ENCODE data around the gene MED31. TPM values are rescaled to one million over a fixed set of nuclear protein-coding genes. Genes with fewer than 3 reads are reported as not detected.
A peak's percentile ranks its signal among the peaks of the same experiment; 100 is the strongest.
"Not testable (repeated sequence)": the region's sequence is repeated elsewhere in the genome, so short reads cannot be mapped to it uniquely, and the experiment has no call there.

MED31 gene
- polyA plus RNA-seq, 4 donors, result 7.6 to 13.7 (median 10.4) TPM

- not testable (repeated sequence) for H3K36me3 ChIP-seq (ENCODE audit: control insufficient read depth in 3 of 3, insufficient read depth in 2 of 3, low read depth in 1 of 3, low read length in 3 of 3); DNase-seq
- WGBS, 3 donors, result 49 to 62% (median 58%) methylated on average over 6 of the region's 6 CpGs
Observed at GRCh38 chr17:6691958-6692357, 40.6 kb upstream of the MED31 start.

DNA sequence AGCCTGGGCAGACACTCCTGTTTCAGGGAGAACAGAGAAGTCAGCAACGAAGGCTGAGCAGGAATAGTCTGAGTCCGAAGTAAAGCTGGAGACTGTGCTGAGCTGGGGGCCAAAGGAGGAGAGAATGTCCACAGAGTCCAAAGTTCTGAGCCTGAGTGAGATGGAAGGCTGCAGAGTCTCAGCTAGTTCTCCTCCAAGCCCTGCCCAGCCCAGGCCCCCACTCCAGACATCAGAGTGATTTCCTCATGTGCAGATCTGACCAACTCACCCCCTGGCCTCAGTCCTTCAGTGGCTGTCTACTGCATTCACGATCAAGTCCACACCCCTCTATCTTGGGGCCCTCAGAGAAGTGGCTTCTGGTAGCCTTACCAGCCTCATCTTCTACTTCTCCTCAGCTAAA, 40.1 kb upstream of the MED31 start:
- Histone ChIP-seq H3K27ac (ENCODE audit: low read depth in 1 of 3, low read length in 2 of 3) (peak overlapping the region in 1 of 3 donors; percentile 47), H3K27me3 (ENCODE audit: control insufficient read depth in 3 of 3, insufficient read depth in 3 of 3, low read length in 3 of 3) (peaks cover 0 to 2% (median 0%) of the 10 kb centered on the region in 3 donors), H3K36me3 (ENCODE audit: control insufficient read depth in 3 of 3, insufficient read depth in 2 of 3, low read depth in 1 of 3, low read length in 3 of 3) (no peaks in the 10 kb centered on the region), H3K4me1 (ENCODE audit: control insufficient read depth in 3 of 3, insufficient read depth in 2 of 3, low read depth in 1 of 3, low read length in 2 of 3) (peaks cover 0 to 6% (median 0%) of the 10 kb centered on the region in 3 donors), H3K9me3 (ENCODE audit: control insufficient read depth in 2 of 2, insufficient read depth in 1 of 2, low read depth in 1 of 2, low read length in 1 of 2) (no peaks in the 10 kb centered on the region), H3K4me3 (ENCODE audit: low read depth in 1 of 3, low read length in 3 of 3) (no peak overlapping the region)
- DNase-seq, result peak in 1 of 2 donors; percentile 65
- no peak for FAIRE-seq
- 38 to 68% (median 40%) methylated on average over 3 of the region's 3 CpGs for WGBS, 3 donors

More at GRCh38 chr17:6691958-6692357, 40.6 kb upstream of the MED31 start:
- H3K27me3 ChIP-seq (ENCODE audit: control insufficient read depth in 3 of 3, insufficient read depth in 3 of 3, low read length in 3 of 3); H3K9me3 ChIP-seq (ENCODE audit: control insufficient read depth in 2 of 2, insufficient read depth in 1 of 2, low read depth in 1 of 2, low read length in 1 of 2); H3K4me1 ChIP-seq (ENCODE audit: control insufficient read depth in 3 of 3, insufficient read depth in 2 of 3, low read depth in 1 of 3, low read length in 2 of 3); FAIRE-seq; H3K4me3 ChIP-seq (ENCODE audit: low read depth in 1 of 3, low read length in 3 of 3): not testable (repeated sequence)
- peak overlapping the region in 1 of 3 donors; percentile 47 for H3K27ac ChIP-seq (ENCODE audit: low read depth in 1 of 3, low read length in 2 of 3)

DNA sequence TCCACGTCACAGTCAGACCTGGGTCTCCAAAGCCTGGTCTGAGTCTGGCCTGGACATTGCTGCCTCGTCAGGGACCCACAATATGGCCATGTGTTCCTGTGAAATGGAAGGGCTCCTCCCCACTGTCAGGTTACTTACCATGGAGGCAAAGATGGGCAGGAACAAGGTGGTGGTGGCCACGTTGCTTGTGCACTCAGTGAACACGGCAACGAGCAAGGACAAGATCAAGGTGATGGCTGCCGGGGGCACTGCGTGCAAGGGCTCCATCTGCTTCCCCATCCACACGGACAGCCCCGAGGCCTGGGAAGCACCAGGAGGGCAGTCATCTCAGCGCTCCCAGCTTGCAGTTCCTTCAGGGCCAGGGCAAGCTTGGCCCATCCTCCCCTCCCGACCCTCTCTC, 39.2 kb upstream of the MED31 start:
- H3K27me3 ChIP-seq (ENCODE audit: control insufficient read depth in 3 of 3, insufficient read depth in 3 of 3, low read length in 3 of 3), result peaks cover 0 to 2% (median 0%) of the 10 kb centered on the region in 3 donors
- H3K36me3 ChIP-seq (ENCODE audit: control insufficient read depth in 3 of 3, insufficient read depth in 2 of 3, low read depth in 1 of 3, low read length in 3 of 3), result no peaks in the 10 kb centered on the region
- no peak for DNase-seq
- peaks cover 0 to 6% (median 0%) of the 10 kb centered on the region in 3 donors for H3K4me1 ChIP-seq (ENCODE audit: control insufficient read depth in 3 of 3, insufficient read depth in 2 of 3, low read depth in 1 of 3, low read length in 2 of 3)
- H3K9me3 ChIP-seq (ENCODE audit: control insufficient read depth in 2 of 2, insufficient read depth in 1 of 2, low read depth in 1 of 2, low read length in 1 of 2), result no peaks in the 10 kb centered on the region
- no peak for FAIRE-seq
- 84 to 88% (median 85%) methylated on average over 10 to 11 of the region's 11 CpGs for WGBS, 3 donors
- no peak overlapping the region for H3K27ac ChIP-seq (ENCODE audit: low read depth in 1 of 3, low read length in 2 of 3)
- no peak overlapping the region for H3K4me3 ChIP-seq (ENCODE audit: low read depth in 1 of 3, low read length in 3 of 3)

DNA sequence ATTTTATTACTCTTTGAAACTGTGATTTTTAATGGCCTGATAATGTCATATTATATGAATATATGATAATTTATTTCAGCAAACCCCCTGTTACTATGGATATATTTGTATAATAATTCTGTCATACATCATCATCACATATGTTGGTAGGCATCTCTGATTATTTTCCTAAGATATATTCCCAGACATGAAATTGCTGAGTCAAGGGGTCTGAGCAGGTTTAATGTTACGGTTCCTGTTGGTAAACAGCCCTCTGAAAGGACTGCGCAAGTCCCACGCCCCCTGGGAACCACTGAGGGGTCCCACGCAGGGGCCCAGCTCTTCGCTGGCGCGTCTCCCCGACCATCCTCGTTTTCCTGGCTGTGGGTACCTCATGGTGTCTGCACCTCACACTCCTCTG, 37.5 kb upstream of the MED31 start:
- Histone ChIP-seq H3K4me3 (ENCODE audit: low read depth in 1 of 3, low read length in 3 of 3) (no peak overlapping the region), H3K9me3 (ENCODE audit: control insufficient read depth in 2 of 2, insufficient read depth in 1 of 2, low read depth in 1 of 2, low read length in 1 of 2) (no peaks in the 10 kb centered on the region), H3K4me1 (ENCODE audit: control insufficient read depth in 3 of 3, insufficient read depth in 2 of 3, low read depth in 1 of 3, low read length in 2 of 3) (peaks cover 0 to 6% (median 0%) of the 10 kb centered on the region in 3 donors), H3K36me3 (ENCODE audit: control insufficient read depth in 3 of 3, insufficient read depth in 2 of 3, low read depth in 1 of 3, low read length in 3 of 3) (no peaks in the 10 kb centered on the region), H3K27ac (ENCODE audit: low read depth in 1 of 3, low read length in 2 of 3) (no peak overlapping the region), H3K27me3 (ENCODE audit: control insufficient read depth in 3 of 3, insufficient read depth in 3 of 3, low read length in 3 of 3) (peaks cover 0 to 2% (median 0%) of the 10 kb centered on the region in 3 donors)
- WGBS, 3 donors, result 81 to 87% (median 83%) methylated on average over 9 of the region's 9 CpGs
- no peak for FAIRE-seq
- no peak for DNase-seq

DNA sequence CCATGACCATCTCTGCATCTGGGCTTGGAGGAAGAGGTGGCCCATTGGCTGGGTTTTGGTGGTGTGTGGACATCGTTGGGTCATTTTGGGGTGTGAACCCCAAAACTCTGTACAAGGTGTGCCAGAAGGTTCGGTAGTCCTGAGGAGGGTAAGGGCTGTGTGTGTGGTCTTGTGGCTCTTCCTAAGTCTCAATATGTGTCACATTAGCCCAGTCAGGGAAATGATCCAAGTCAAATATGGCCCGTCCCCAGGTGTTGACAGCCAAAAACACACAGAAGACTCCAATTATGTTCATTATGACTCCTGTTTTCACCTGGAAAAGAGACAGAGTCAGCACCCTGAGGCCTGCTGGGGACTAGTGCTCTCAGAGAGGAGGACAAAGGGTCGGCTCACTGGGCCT, 34.6 kb upstream of the MED31 start:
- Histone ChIP-seq H3K27me3 (ENCODE audit: control insufficient read depth in 3 of 3, insufficient read depth in 3 of 3, low read length in 3 of 3) (peaks cover 0 to 2% (median 0%) of the 10 kb centered on the region in 3 donors), H3K36me3 (ENCODE audit: control insufficient read depth in 3 of 3, insufficient read depth in 2 of 3, low read depth in 1 of 3, low read length in 3 of 3) (no peaks in the 10 kb centered on the region), H3K4me3 (ENCODE audit: low read depth in 1 of 3, low read length in 3 of 3) (no peak overlapping the region), H3K9me3 (ENCODE audit: control insufficient read depth in 2 of 2, insufficient read depth in 1 of 2, low read depth in 1 of 2, low read length in 1 of 2) (no peaks in the 10 kb centered on the region), H3K27ac (ENCODE audit: low read depth in 1 of 3, low read length in 2 of 3) (no peak overlapping the region), H3K4me1 (ENCODE audit: control insufficient read depth in 3 of 3, insufficient read depth in 2 of 3, low read depth in 1 of 3, low read length in 2 of 3) (peaks cover 0 to 3% (median 0%) of the 10 kb centered on the region in 3 donors)
- no peak for DNase-seq
- 83 to 90% (median 88%) methylated on average over 4 of the region's 4 CpGs for WGBS, 3 donors
- no peak for FAIRE-seq

- WGBS, 3 donors, result 80 to 88% (median 85%) methylated on average over 14 of the region's 14 CpGs
- Histone ChIP-seq H3K27me3 (ENCODE audit: control insufficient read depth in 3 of 3, insufficient read depth in 3 of 3, low read length in 3 of 3) (peaks cover 0 to 2% (median 0%) of the 10 kb centered on the region in 3 donors), H3K36me3 (ENCODE audit: control insufficient read depth in 3 of 3, insufficient read depth in 2 of 3, low read depth in 1 of 3, low read length in 3 of 3) (no peaks in the 10 kb centered on the region), H3K4me1 (ENCODE audit: control insufficient read depth in 3 of 3, insufficient read depth in 2 of 3, low read depth in 1 of 3, low read length in 2 of 3) (no peaks in the 10 kb centered on the region), H3K4me3 (ENCODE audit: low read depth in 1 of 3, low read length in 3 of 3) (no peak overlapping the region), H3K27ac (ENCODE audit: low read depth in 1 of 3, low read length in 2 of 3) (no peak overlapping the region), H3K9me3 (ENCODE audit: control insufficient read depth in 2 of 2, insufficient read depth in 1 of 2, low read depth in 1 of 2, low read length in 1 of 2) (no peaks in the 10 kb centered on the region)
- FAIRE-seq (no peak), DNase-seq (no peak)
Observed at GRCh38 chr17:6684881-6685767, 33.7 kb upstream of the MED31 start.

DNA sequence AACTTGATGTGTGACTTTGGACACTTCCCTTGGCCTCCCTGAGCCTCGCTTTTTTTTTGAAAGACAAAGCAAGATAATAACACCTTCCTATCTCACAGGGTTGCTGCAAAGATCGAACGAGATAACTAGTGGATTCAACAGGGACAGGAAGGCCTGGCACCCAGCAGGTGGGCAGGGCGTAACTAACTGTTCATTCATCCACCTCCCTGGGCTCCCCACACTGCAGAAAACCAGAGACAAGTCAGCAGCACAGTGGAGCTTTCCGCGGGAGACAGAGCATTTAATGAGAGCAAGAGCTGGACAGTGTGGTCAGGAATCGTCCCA, 33.0 kb upstream of the MED31 start:
- H3K27me3 ChIP-seq (ENCODE audit: control insufficient read depth in 3 of 3, insufficient read depth in 3 of 3, low read length in 3 of 3), result peaks cover 0 to 2% (median 0%) of the 10 kb centered on the region in 3 donors
- DNase-seq (no peak), FAIRE-seq (no peak)
- WGBS, 3 donors, result 54 to 61% (median 60%) methylated on average over 7 of the region's 7 CpGs
- H3K9me3 ChIP-seq (ENCODE audit: control insufficient read depth in 2 of 2, insufficient read depth in 1 of 2, low read depth in 1 of 2, low read length in 1 of 2), result no peaks in the 10 kb centered on the region
- H3K4me1 ChIP-seq (ENCODE audit: control insufficient read depth in 3 of 3, insufficient read depth in 2 of 3, low read depth in 1 of 3, low read length in 2 of 3), result no peaks in the 10 kb centered on the region
- no peaks in the 10 kb centered on the region for H3K36me3 ChIP-seq (ENCODE audit: control insufficient read depth in 3 of 3, insufficient read depth in 2 of 3, low read depth in 1 of 3, low read length in 3 of 3)
- no peak overlapping the region for H3K27ac ChIP-seq (ENCODE audit: low read depth in 1 of 3, low read length in 2 of 3)
- no peak overlapping the region for H3K4me3 ChIP-seq (ENCODE audit: low read depth in 1 of 3, low read length in 3 of 3)

GRCh38 chr17:6683730-6684459, 32.5 kb upstream of the MED31 start:
- DNase-seq (no peak), FAIRE-seq (no peak)
- H3K4me1 ChIP-seq (ENCODE audit: control insufficient read depth in 3 of 3, insufficient read depth in 2 of 3, low read depth in 1 of 3, low read length in 2 of 3), result no peaks in the 10 kb centered on the region
- WGBS, 3 donors, result 85 to 91% (median 88%) methylated on average over 3 of the region's 3 CpGs
- H3K27me3 ChIP-seq (ENCODE audit: control insufficient read depth in 3 of 3, insufficient read depth in 3 of 3, low read length in 3 of 3), result peaks cover 0 to 2% (median 0%) of the 10 kb centered on the region in 3 donors
- H3K9me3 ChIP-seq (ENCODE audit: control insufficient read depth in 2 of 2, insufficient read depth in 1 of 2, low read depth in 1 of 2, low read length in 1 of 2), result no peaks in the 10 kb centered on the region
- H3K4me3 ChIP-seq (ENCODE audit: low read depth in 1 of 3, low read length in 3 of 3), result no peak overlapping the region
- H3K36me3 ChIP-seq (ENCODE audit: control insufficient read depth in 3 of 3, insufficient read depth in 2 of 3, low read depth in 1 of 3, low read length in 3 of 3), result no peaks in the 10 kb centered on the region
- H3K27ac ChIP-seq (ENCODE audit: low read depth in 1 of 3, low read length in 2 of 3), result no peak overlapping the region

Data from small intestine (tissue), 7 donors.